NT2/D1 (cell line): ENCODE data around the gene SRSF12.

Experiments
- SUZ12 ChIP-seq: IDR thresholded peaks from 2 replicates; pipeline ENCODE4 v1.6.1; 2011; ENCODE audit not compliant: insufficient read length, insufficient read depth; ENCODE audit errors: extremely low read depth
- ZNF274 ChIP-seq: IDR thresholded peaks from 2 replicates; pipeline ENCODE4 v1.6.1; 2011; ENCODE audit warnings: mild to moderate bottlenecking, low read depth, low read length

- TF ChIP-seq ZNF274 (no peak), SUZ12 (no peak)
Observed at GRCh38 chr6:89116702-89117101, 1.2 kb downstream of the SRSF12 start.
